T-helper 22 cell (primary cell): ENCODE results near the gene TMBIM1.
A peak's percentile ranks its signal among the peaks of the same experiment; 100 is the strongest.

Source experiments
- DNase-seq: peaks from one replicate; pipeline ENCODE4 v3.0.0-alpha.2; 2020; ENCODE audit warnings: low read depth

The TMBIM1 gene

DNA sequence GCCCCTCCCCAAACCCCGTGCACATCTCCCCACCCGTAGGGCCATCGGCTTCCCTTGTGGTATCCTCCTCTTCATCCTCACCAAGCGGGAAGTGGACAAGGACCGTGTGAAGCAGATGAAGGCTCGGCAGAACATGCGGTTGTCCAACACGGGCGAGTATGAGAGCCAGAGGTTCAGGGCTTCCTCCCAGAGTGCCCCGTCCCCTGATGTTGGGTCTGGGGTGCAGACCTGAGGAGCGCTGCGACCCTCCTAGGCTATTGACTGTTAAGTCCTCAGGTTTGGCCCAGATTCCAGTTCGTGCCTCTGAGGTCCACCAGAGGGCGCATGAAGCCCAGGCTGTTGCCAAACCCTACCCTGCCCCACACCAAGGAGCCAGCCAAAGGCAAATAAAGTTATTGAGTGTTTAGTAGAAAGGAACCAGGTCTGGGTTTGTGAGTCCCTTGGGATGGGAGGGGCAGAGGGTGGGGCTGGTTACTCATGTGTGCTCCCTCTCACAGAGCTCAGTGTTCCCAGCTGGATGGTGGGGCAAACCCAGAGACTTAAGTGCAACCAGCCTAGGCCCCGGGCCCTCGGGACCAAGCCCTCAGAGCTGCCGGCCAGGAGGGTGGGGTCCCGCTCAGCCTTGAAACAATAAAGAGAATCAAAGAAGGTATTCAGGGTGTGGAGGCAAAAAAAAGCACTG, 19.6 kb downstream of the TMBIM1 start:
- peak; percentile 59 for DNase-seq

DNA sequence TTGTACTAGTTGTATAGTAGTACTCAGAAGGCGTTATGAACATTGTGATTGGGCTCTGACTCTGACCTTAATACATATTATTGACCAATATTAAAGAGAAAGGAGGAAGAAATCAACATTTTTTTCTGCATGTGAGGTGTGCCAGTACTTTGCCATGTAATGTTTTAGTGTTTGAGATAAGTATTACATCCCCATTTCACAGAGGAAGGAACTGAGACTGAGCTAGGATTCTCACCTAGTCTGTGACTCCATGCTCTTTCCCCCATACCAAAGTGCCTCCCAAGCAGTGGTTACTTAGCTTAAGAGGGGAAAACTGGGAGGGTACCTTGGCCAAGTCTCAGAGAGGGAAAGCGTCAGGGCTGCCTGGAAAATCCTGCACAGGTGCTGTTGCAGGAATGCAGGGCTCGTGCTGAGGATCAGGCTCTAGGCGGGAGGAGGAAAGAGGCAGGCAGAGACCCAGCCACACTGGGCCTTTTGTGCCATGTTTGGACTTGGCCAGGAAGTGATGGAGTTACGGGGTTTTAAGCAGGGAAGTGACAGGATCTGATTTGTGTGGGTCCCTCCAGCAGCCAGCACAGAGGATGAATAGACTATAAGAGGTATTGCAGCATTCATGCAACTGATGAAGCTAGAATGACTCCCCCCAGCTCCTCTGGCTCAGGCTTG, 20.3 kb downstream of the TMBIM1 start:
- no peak for DNase-seq

DNA sequence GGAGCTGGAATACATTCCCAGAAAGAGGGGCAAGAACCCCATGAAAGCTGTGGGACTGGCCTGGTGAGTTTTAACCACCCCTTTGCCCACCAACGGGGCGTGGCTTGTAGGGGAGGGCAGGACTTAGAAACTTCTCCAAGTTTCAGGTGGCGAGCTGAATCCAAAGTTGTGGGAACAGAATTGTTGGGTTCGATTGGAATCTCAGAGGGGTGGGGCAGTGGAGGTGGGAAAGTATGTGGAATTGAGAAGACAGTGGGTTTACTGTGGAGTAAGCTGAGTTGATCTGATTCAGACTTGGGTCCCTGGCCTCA, 20.9 kb downstream of the TMBIM1 start:
- no peak for DNase-seq

DNA sequence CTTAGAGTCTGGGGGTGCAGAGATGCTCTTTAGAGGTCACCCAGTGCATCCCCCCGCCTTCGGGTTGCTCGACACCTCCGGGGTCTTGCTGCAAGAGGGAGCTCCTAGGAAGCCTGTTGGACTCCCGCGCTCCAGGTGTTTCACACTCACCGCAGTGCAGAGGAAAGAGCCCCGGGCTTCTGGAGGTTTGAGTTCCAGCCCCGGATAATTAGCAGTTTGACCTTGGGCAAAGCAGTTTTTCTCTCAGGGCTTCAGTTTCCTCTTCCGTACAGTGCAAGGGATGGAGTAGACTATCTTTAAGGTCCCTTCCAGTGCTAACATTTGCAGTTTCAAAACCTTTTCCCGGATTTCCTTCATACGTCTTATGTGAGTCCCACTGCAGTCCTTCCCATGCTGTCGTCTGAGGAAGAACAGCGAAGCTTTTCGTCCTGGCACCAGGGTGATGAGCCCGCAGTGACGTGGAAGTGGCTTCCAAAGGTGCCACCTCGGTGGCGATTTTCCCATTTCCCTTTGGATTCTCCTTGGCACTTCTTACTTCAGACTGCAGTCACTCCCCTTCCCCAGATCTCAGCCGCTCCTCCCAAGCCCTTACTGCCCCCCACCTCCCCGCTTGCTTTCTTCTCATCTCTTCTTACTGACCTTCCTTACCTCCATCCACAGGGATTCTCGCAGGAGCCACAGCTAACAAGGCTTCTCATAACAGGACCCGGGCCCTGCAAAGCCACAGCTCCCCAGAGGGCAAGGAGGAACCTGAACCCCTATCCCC, 21.4 kb downstream of the TMBIM1 start:
- DNase-seq, result no peak

DNA sequence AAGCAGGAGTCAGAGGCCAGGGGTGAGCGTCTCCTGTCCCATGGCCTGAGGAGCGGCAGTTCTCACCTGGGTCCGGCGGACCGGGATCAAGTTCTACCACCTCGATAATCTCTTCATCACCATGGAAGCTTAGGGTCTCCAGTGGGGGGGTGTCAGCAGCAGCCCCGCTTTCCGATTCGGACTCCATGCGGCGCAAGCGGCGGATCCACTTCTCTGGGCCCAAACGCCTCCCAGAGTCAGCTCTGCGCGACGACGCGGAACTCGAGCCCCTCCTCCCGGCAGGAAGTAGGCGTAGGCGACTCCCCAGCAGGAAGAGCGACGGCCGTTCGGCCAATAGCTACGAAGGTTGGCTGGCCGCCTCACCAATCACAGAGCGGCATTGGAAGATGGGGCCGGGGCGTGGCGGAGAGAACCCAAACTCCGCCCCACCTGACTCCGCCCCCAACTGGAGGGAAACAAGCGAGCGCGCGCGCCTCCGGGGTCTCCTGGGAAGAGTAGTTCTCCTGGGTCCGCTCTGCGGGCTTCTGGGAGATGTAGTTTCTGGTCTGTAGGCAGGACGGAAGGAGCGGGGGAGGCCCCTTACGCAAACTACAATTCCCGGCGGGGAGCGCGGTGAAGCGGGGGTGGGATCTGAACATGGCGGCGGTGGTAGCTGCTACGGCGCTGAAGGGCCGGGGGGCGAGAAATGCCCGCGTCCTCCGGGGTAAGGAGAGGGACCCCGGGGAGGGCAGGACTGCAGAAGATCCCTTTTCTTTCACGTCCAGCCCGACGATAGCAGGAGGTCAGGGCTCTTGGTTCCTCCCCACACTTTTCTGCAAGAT, 22.2 kb downstream of the TMBIM1 start, which contains the start of the genes AAMP and PNKD:
Gene AAMP (minus strand): TSS at position 238 of the 821 bp plus-strand sequence. CDS start 51 bp downstream, at position 187.
Gene PNKD (plus strand): TSS at position 620 of the 821 bp plus-strand sequence. CDS start 17 bp downstream, at position 637.
- DNase-seq, result peak; percentile 100

DNA sequence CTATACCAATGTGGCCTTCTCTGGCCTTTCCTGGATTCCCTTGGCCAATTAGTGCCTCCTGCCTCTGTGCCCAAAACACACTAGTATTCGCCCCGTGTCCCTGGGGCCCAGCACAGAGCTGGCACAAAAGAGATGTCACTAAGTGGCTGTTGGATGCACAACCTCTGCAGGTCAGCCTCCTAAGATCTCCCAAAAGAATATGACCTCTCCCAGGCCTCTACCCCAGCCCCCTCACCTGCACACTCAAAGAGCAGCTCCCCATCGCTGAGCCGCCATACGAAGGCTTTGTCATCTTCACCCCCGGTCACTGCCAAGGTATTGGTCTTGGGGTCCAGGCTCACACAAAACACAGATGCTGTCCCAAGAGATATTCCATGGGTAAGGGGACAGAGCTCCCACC, 25.0 kb downstream of the TMBIM1 start:
- DNase-seq, result no peak

GRCh38 chr2:218266316-218266979, 25.9 kb downstream of the TMBIM1 start:
- DNase-seq, result no peak

DNA sequence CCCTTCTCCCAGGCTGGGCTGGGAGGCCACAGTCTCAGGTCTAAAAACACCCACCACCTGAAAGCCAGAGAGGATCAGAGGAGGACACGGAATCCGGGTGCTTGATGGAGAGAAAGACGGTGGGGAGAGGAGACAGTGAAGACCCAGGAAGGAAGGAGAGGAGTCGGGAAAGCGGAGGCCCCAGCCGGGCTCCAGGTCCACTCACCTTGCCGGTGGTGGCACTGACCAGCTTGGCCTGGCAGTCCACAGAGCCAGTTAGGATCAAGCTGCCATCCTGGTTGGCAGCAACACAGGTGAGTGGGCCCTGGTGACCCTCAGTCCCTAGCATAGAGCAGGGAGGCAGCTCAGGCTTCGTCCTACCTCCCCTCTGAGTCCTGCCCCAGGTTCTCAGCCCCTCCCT, 26.7 kb downstream of the TMBIM1 start:
- DNase-seq, result no peak

- DNase-seq, result no peak
Measured at GRCh38 chr2:218264773-218265561, 27.3 kb downstream of the TMBIM1 start.

DNA sequence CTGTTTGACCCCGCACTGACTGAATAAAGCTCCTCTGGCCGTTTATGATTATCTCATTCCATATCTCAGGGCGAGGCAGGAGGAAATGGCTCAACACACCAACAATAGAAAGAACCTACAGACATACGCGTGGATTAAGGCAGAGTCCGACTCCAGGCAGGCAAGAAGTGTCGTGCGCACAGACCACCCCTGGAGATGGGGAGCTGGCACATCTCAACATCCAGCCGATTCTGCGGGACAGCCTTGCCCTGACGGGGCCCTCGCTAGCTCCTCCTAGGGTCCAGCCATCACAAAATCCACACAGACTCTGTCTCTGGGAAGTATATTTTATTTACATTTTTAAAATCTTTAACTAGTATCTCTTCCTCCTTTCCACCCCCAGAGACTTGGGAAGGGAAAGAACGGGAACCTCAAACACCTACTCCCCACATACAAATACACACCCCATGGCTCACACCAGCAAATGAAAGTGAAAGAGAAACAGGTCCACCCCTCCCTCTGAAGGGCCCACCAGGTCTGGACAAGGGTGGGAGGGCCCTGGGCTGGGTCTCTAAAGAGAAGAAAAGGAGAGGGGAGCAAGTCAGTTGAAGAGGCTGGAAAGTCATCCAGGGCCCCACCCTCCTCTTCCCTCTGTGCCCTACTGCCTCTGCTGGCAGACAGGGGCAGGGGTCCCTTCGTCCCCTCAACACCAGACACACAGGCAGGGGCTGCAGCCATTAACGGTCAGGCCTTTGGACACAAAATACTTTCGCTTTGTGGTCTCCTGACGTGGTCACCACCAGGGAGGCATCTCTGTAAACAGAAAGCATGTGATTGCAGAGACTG, 28.3 kb downstream of the TMBIM1 start:
- DNase-seq, result no peak

DNA sequence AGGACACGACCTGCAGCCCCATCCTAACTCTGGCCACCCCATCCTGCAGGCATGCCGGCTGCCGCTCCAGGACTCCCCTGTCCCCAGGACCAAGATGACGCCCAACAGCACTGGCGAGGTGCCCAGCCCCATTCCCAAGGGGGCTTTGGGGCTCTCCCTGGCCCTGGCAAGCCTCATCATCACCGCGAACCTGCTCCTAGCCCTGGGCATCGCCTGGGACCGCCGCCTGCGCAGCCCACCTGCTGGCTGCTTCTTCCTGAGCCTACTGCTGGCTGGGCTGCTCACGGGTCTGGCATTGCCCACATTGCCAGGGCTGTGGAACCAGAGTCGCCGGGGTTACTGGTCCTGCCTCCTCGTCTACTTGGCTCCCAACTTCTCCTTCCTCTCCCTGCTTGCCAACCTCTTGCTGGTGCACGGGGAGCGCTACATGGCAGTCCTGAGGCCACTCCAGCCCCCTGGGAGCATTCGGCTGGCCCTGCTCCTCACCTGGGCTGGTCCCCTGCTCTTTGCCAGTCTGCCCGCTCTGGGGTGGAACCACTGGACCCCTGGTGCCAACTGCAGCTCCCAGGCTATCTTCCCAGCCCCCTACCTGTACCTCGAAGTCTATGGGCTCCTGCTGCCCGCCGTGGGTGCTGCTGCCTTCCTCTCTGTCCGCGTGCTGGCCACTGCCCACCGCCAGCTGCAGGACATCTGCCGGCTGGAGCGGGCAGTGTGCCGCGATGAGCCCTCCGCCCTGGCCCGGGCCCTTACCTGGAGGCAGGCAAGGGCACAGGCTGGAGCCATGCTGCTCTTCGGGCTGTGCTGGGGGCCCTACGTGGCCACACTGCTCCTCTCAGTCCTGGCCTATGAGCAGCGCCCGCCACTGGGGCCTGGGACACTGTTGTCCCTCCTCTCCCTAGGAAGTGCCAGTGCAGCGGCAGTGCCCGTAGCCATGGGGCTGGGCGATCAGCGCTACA, 29.4 kb downstream of the TMBIM1 start:
- no peak for DNase-seq

GRCh38 chr2:218262237-218262600, 30.1 kb downstream of the TMBIM1 start:
- DNase-seq, result no peak

GRCh38 chr2:218261423-218262236, 30.7 kb downstream of the TMBIM1 start:
- DNase-seq, result no peak

DNA sequence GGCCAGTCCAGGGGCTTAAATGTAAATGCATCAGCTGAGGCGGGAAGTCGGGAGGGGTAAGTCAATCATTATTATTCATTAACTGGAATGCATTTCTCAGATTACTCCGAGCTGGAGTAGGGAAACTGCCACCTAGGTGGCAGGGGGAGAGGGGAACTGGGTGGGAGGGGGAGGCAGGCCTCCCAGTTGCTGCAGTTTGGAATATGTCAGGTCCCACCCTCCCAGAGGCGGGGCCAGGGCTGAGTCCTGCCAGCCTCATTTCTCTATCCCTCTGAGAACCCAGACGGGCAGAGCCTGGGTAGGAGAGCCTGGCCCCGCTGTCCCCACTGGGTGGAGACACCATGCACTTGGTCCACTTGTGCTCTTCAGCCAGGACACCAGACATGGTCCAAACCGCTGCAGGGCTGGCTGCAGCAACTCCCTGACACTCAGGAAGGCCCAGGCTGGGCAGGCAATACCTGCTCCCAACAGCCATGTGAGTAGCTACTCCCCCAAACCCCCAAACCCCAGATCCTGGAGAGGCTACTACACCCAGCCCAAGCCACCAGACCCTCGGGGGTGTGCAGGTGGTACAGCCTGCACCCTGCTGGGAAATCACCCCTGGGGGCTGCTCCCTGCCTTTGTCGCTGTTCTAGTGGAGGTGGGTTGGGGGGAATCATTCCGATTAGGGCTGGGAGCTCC, 31.4 kb downstream of the TMBIM1 start, which contains the start of gene GPBAR1:
Gene GPBAR1 (plus strand): TSS at position 274 of the 681 bp plus-strand sequence. CDS start 1,710 bp downstream, outside the sequence.
- no peak for DNase-seq

GRCh38 chr2:218260166-218260565, 32.1 kb downstream of the TMBIM1 start:
- DNase-seq, result no peak

DNA sequence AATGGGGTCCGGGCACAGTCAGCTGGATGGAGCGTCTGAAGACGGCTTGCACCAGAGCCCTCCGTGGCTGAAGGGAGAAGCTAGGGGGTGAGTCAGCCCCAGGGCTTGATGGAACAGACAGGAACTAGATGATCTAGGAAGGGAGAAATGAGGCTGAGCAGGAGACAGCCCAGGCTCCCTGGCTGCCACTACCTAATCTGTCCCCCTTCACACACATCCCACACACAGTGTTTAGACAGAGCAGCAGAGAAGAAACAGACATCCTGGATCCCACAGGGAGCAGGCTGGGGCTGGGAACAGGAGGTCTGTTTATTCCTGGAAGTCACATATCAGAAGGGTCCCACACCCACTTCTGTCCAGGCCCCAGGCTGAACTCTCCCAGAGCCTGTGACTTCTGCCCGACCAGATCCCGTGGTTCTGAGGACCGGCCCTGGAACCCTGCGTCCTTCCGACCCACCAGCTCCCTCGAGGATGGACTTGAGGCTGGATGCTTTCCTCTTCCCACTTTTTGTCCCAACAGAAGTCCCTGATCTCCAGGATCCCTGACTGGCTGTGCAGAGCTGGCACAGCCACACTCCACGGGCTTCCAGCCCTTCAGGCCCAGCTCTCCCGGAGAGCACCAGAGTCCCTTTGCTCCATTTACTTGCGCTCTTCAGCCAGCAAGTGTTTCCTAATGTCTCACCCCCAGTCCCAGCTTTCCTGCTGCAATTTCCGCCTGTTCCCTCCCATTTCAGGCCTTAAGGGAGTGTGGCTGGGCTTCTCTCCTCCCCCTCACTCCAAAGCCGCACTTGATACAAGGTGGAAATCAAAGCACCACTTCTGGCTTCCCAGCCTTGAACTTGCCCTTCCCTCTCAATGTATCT, 33.0 kb downstream of the TMBIM1 start:
- DNase-seq, result no peak
